ENCODE results near the gene CAMSAP2.

The CAMSAP2 gene

DNA sequence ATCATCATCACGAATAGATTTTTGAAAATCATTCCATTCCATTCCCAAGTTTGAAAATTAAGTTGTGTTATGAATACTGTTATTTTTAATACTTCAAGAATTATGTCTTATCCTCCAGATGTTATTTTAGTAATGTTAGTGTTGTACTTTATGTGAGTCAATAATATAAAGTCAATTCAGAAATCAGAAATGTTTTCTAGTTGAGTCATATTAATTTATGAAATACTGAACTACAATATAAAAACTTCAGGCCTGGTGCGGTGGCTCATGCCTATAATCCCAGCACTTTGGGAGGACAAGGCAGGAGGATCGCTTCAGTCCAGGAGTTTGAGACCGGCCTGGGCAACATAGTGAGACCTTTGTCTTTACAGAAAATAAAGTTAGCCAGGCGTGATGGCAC, 95.7 kb downstream of the CAMSAP2 start:
- no peak for TF ChIP-seq CTCF (IDR thresholded peaks at IDR 0.05; ENCODE audit: low read depth, low read length)
- H3K4me3 ChIP-seq (ENCODE audit: low read depth, low read length), result no peak overlapping the region

DNA sequence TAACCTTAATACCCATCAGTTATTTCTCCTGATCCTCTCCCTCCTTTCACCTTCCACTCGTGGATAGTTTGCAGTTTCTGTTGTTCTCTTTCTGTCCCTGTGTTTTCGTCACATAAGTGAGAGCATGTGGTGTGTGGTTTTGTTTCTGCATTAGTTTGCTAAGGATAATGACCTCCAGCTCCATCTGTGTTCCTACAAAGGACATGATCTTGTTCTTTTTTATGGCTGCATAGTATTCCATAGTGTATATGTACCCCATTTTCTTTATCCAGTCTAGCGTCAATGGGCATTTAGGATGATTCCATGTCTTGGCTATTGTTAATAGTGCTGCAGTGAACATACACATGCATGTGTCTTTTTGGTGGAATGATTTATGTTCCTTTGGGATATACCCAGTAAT, 97.5 kb downstream of the CAMSAP2 start:
- no peak overlapping the region for H3K4me3 ChIP-seq (ENCODE audit: low read depth, low read length)
- TF ChIP-seq CTCF (IDR thresholded peaks at IDR 0.05; ENCODE audit: low read depth, low read length), result no peak

- no peak overlapping the region for H3K4me3 ChIP-seq (ENCODE audit: low read depth, low read length)
- TF ChIP-seq CTCF (IDR thresholded peaks at IDR 0.05; ENCODE audit: low read depth, low read length), result no peak; the same call in 1 of the 2 replicates
Observed at GRCh38 chr1:200837931-200838571, 99.4 kb downstream of the CAMSAP2 start.

DNA sequence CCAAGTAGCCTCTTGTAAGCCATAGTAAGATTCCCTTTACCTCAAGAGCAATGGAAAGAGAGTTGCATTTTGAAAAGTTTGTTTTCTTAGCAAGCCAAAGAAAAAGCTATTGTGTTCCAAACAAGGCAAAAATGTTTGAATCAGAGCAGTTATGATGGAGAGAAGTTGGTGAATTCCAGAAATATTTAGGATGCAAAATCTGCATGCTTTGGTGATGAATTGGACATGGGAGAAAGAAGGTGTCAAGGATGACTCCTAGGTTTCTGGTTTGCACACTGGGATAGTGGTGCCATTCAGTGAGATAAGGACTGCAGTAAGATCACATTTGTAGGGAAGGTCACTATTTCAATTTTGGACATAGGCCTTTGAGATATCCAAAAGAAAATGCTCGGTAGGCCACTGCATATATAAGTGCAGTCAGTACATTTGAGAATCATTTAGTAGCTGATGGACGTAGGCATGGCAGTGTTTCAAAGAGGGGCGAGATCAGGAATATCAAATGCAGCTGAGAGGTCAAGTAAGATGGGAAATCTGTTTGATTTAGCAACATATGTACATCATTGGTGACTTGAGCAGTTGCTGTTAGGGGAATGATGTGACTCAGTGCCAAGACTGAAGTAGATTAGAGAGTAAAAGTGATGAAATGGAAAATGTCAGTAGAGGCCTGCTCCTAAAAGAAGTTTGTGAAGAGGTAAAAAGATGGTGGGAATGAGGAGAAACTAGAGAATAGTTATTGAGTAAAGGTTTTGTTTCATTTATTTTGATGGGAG, 100.2 kb downstream of the CAMSAP2 start:
- TF ChIP-seq CTCF (IDR thresholded peaks at IDR 0.05; ENCODE audit: low read depth, low read length), result no peak
- no peak overlapping the region for H3K4me3 ChIP-seq (ENCODE audit: low read depth, low read length)

GRCh38 chr1:200845360-200845759, 106.7 kb downstream of the CAMSAP2 start:
- TF ChIP-seq CTCF (IDR thresholded peaks at IDR 0.05; ENCODE audit: low read depth, low read length), result no peak
- H3K4me3 ChIP-seq (ENCODE audit: low read depth, low read length), result no peak overlapping the region

DNA sequence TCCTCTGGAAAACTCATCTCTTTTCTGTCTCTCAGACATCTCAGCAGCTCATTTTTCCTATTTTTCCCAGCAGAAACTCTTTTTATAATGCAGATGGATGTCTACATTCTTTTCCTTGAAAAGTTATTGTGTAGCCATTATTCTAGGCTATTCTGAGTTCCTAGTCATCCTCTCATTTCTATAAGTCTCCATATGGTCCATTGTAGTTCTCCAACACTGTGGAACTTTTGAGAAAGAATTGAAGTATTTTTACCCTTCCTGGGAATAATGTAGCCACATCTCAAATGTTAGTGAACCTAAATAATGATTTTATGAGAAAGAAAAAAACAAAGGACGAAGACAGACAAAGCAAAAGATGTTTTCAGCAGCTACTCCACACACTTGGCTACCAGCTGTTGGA, 107.7 kb downstream of the CAMSAP2 start:
- TF ChIP-seq CTCF (IDR thresholded peaks at IDR 0.05; ENCODE audit: low read depth, low read length), result no peak
- H3K4me3 ChIP-seq (ENCODE audit: low read depth, low read length), result no peak overlapping the region

DNA sequence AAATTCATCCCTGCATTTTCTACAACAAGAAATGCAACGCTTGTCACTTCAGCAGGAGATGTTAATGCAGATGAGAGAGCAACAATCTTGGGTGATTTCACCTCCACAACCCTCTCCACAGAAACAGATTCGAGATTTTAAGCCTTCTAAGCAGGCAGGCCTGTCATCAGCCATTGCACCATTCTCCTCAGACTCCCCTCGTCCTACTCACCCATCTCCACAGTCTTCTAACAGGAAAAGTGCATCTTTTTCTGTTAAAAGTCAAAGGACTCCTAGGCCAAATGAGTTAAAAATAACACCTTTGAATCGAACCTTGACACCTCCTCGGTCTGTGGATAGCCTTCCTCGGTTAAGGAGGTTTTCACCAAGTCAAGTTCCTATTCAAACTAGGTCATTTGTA, 110.7 kb downstream of the CAMSAP2 start:
- no peak for TF ChIP-seq CTCF (IDR thresholded peaks at IDR 0.05; ENCODE audit: low read depth, low read length)
- no peak overlapping the region for H3K4me3 ChIP-seq (ENCODE audit: low read depth, low read length)

All from WI38 (cell line).